Jurkat, Clone E6-1 (cell line): ENCODE results near the gene DCDC1.

ENCODE experiments used
- DNase-seq: peaks from one replicate; pipeline ENCODE4 v3.0.0-alpha.2; 2011; ENCODE audit warnings: low read depth, low spot score
- H3K4me3 ChIP-seq: 2 replicates; pipeline ENCODE4 v1.5.1; 2011; ENCODE audit warnings: mild to moderate bottlenecking, low read length, control low read depth, moderate library complexity

Gene DCDC1

DNA sequence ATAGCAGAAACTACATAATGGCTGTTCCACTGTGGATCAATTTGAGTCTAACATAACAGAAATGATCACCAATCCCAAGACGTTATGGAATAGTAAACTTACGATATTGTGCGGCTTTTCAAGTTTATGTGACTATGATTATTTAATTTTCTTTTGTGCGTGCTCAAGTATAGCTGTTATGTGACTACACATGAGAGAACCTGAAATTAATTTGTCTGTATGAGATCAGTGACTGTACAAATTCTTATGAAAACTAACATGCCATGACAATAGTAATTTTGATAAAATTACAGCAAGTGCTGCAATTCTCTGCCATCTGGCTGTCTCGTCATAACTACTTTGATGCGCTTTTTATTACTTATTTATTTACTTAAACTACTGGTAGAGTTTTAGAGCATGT lies 343.2 kb downstream of the DCDC1 start:
- H3K4me3 ChIP-seq, result no peak overlapping the region
- DNase-seq, result no peak

DNA sequence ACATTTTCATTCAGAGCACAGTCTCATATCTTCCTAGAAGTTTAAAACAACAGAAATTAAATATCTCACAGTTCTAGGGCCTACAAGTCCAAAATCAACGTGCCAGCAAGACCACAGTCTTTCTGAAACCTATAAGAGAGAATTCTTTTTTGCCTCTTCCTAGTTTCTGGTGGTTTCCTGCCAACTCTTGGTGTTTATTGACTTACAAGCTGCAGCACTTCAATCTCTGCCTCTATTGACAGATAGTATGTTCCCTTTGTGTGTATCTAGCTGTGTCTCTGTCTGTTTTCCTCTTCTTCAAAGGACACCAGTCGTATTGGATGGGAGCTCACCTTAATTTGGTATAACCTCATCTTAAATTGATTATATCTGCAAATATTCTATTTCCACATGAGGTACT lies 347.5 kb downstream of the DCDC1 start:
- H3K4me3 ChIP-seq, result no peak overlapping the region
- no peak for DNase-seq

DNA sequence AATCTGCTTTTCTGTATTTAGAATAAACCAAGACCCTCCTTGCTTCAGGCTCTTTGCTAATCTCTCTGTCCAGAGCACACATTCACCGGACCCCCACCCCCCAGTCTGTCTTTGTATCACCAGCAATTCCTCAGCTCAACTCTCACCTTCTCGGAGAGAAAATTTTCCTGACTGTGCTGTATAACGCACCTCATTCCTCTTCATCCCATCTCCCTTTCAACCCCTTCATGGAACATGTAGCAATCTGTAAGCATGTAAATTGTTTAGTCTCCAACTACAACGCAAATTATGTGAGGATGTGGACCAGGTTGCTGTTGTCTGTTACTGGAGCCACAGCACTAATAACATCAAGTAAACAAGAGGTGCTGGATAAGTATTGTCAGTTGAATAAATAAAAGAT lies 349.8 kb downstream of the DCDC1 start:
- no peak for DNase-seq
- no peak overlapping the region for H3K4me3 ChIP-seq

DNA sequence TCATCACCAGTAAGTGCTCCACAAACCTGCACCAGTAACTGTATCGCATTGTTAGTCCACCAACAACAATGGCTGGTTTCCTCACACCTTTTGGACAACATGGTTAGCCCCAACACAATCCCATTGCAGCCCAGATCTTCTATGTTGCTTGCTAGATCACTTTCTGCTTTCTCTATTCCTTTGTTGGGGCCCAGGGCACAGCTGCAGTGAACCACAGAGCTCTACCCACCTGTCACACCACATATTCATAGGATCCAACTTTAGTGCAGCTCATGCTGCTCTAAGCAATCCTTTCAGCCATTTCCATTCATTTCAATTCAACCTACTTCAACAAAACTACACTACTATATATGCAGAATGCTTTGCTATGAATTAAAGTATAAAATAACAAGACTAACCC lies 364.3 kb downstream of the DCDC1 start:
- DNase-seq, result no peak
- no peak overlapping the region for H3K4me3 ChIP-seq

DNA sequence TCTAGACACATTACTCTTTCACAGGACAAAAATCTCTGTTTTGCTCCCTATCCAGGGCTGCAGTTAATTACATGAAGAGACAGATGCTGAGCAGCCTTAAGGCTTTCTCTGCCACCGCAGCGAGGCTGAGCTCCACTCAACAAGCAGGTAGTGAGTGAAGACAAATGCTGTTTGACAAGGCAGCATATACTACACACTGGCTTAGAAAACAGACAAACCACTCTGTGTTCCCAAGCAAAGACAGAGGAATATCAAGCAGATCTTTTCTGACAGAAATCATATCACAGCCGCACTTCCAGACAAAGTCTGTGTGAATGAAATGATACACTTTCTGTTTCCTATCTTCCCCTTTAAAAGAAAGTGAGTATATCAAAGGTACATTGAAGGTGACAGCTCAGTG lies 368.1 kb downstream of the DCDC1 start:
- no peak for DNase-seq
- H3K4me3 ChIP-seq, result no peak overlapping the region

DNA sequence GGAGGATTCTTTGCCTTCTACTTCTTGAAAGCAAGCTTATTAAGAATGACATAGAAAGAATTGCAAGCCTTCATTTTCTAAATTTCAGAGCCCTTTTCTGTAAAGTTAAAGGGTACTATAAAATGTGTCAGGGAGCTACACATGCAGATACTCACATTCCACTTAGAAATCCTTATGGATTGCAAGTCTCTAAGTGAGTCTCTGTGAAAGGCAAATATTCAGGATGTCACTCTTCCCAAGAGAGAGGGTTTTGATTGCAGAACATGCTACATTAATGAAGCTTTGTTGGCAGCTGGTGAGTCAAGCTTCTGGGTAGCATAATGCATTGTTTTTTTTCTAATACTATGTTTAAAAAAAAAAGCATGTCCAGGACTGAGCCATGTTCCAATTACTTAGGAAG lies 369.2 kb downstream of the DCDC1 start:
- H3K4me3 ChIP-seq, result no peak overlapping the region
- no peak for DNase-seq

DNA sequence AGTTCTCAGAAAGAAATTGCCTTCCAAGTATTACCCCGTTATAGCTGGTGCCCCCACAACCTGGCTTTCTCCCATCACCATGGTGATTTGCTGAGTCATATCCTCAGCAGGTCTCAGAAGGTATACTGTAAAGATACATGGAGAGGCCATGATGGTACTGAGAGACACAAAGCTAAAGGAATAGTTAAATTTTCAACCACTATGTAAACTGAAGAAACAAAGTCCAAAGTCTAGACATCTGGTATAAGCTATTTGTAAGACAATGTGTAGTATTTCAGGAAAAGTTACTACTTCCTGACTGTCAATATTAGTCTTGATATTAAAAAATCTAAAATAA lies 377.1 kb downstream of the DCDC1 start:
- H3K4me3 ChIP-seq, result no peak overlapping the region
- peak; percentile 6 for DNase-seq

DNA sequence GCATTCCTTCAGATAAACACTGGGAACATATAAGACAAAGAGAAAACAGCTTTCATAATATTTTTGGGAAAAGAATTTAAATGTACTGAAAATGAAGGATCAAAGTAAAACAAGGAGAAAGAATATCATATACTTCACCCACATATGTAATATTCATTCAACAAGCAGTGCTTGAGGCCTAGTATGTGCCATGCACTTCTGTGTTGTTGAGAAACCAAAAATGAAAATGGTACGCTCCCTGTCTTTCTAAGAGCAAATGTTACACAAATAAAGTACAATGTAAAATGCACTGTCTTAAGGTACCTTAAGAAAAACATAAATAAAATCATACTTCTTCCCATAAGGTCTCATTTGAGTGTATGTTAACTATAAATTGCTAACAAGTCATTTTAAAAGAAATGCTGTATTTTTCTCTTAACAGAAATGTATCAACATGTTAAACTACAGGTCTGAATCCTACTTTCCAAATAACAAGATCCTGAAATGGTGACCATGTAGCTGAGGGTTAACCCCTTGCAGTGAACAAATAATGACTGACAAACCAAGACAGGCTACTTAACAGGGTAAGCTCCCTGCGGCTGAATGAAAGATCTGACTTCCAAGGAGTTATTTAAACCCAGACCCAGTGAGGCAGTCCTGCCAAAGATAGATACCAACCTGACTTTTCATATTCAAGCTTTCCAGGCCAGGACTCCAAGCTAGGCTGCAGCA lies 377.6 kb downstream of the DCDC1 start:
- H3K4me3 ChIP-seq, result no peak overlapping the region
- DNase-seq, result no peak

DNA sequence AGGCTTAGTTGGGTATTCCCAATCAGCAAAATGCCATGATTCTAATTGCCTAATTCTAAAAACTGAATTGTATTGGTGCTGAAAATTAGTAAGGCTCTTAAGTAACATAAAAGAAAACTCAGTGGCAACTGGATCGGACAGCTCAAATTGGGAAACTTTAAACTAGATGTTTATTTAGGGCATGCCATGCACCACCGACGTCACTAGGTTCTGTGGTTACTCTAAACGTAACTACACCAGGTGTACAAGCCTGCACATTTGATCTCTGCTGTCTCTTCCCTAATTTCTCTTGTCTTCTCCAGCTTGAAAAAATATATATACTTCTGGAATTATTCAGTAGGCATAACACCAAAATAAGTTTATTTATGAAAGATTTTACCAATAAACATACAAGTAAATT lies 378.2 kb downstream of the DCDC1 start:
- H3K4me3 ChIP-seq, result no peak overlapping the region
- no peak for DNase-seq

DNA sequence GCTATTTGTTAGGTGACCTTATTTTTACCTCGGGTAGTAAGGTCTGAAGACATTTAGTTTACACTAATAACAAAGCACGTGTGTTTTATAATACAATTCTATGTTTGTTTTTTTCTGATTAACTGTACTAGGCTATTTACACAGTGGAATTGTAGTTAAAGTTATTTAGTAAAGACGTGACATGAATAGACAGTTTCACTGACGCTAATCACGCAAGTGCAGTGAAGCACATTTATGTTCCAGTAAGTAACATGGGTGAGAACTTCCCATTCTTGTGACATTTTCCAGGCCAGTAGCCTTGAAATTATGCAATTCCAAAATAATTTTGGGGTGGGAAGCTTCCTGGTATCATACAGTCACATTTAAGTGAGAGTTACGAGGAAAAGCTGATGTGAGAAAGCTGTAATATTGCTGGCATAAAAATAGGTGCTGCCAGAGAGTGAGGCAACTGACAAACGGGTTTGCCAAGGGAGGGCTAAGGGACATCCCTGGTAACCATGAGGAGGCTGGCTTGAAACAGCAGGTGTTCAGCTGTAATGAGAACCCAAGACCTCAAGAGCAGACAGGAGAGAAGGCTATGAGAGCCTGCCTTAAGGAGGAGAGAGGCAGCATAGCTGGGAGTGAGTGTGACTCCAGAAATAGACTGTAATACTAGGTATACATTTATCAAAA lies 378.8 kb downstream of the DCDC1 start:
- no peak for DNase-seq
- no peak overlapping the region for H3K4me3 ChIP-seq

DNA sequence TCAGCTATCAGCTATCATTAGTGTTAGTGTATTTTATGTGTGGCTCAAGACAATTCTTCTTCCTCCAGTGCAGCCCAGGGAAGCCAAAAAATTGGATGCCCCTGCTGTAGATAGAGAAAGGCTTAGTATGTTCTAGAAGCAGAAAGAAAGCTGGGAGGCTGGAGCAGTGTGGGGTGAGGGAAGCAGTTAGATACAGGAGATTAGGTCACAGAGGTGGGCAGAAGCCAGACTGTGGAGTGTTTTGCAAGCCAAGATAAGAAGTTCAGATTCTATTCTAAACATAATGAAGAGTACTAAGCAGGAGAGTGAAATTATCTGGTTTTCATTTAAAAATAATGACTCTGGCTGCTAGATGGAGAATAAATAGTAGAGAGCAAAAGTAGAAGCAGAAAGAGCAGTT lies 381.7 kb downstream of the DCDC1 start:
- no peak overlapping the region for H3K4me3 ChIP-seq
- DNase-seq, result no peak

DNA sequence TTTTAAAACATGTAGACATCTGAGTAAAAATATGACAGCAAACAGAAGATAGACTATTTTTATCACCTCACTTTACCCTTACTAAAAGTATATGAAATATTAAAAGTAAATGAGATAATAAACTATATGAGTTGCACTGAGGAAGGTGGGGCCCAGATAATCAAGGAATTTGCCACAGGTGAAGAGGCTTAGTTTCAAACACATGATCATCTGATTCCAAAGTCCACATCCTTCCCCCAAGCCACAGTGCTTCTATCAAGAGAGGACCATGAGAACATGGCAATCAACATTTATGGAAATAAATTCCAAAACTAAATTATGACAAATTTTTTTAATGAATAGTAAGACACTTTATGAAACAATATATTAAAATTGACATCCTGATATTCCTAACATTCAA lies 384.0 kb downstream of the DCDC1 start:
- DNase-seq, result no peak

DNA sequence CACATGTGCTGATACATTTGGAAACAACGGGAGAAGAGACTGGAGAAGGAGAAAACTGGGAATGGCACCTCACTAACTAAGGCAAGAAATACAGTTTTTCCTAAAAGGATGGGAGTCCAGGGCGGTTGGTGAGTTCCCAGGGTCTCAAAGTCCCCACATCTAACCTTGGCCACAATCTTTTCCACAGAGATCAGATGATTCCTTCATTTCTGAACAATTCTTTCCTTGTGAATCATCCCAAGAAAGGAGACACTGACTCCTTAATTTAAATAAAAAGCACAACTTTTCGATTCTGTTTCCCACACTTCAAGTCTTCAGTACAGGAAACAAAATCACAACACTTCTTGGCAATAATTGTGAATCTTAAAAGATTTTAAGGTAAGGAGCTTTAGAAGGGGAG lies 384.7 kb downstream of the DCDC1 start:
- DNase-seq, result no peak
- no peak overlapping the region for H3K4me3 ChIP-seq

More for the DNA sequence above, 384.0 kb downstream of the DCDC1 start:
- H3K4me3 ChIP-seq, result no peak overlapping the region

DNA sequence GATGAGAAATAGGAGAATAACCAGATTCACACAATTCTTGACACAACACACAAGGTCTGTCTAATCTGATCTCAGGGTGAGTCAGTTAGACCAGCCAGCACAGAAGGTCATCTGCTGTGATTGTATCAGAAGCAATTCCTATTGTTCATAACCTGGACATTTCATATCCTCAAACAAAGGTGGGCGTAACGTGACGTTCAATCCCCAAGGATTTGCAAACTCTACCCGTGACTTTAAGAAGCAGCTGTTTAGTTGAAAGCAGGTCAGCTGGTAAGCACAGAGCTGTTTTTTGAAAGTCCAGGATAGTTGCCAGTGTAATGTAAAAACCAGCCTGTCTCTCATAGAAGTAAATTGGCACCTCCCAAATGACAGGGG lies 385.1 kb downstream of the DCDC1 start:
- no peak for DNase-seq
- H3K4me3 ChIP-seq, result no peak overlapping the region

DNA sequence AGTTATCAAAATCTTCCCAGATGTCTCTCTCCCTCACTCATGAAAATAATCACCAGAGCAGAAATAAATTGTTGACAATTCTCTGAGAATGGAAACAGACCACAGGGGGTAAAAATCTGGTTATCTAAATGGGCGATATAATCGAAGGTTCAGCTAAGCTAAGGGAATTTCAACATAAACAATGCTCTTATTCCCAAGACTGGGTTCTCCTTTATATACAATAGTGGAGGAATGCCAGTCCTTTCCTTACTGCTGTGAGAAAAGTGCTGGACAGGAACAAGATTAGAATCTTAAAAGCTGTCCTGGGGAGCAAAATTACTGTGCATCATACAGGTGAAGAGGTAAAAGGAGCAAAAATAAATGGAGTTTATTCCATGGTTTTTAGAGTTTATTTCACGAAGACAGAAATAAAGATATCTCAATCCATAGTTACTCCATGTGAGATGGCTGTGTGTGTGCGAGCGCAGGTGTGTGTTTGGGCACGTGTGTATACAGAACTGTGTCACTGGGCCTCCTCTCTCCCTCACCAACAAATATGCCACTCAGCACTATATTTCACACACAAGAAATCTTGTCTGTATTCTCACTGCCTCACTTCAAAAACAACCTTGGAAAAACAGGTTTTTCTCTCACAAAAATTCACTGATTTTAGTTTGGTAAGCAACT lies 385.6 kb downstream of the DCDC1 start:
- DNase-seq, result no peak
- H3K4me3 ChIP-seq, result no peak overlapping the region

DNA sequence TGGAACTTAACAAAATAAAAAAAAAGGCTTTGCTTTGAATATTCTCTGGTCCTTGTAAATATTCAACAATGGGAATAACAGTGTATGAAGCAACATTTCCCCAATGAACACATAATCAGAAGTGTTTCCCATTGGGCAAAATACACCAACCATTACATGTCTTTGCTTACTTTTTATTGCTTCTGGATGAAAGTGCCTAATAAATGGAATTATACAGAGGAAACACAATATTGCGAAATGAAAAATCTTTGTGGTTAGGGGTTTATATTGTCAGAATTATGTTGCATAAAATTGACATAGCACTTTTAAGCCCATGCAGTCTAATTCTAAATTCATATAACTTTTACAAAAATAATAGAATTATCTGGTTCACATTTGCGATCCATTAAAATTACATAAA lies 386.4 kb downstream of the DCDC1 start:
- H3K4me3 ChIP-seq, result no peak overlapping the region
- no peak for DNase-seq

DNA sequence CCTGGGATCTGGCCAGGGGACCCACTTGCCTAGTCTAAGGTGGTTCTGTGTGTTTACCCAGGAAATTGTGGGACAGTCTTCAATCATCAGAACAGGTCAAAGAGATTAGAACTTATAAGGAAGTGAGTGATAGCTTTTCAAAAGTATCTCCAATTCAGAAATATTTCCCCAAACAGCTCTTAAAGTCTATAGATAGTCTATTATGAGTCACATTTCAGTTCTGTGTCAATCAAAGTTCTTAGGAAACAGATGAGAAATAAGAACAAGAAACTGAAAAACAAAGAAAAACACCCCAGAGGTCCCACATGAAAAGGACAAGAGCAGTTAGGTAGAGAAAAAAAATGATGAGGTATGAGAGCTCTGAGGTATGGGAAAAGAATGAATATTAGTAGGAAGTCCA lies 402.0 kb downstream of the DCDC1 start:
- no peak overlapping the region for H3K4me3 ChIP-seq
- DNase-seq, result no peak

DNA sequence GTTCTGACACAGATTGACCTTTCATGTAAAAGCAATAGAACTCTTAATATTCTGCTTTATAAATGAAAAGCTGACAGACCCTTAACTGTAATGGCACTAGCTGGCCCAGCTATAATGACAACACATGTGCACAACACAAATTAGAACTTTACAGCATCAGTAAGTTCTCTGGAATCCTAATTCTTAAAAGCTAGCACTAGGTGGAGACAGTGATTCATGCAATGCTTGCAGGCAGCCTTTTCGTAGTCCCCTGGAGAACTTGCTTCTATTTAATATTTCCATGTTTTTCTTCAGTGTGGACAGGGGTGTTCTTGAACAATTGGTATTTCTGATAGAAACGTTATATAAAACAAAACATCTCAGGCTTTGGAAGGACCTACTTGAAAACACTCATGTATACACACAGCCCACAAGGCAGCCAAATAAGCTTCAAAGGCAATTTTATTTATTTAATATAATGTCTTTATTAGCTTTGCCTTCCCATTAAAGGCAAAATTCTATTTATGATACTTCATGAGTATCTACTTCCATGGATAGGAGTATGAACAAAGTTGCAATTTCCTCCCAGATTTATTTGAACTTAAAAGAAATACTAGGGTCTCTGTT lies 409.0 kb downstream of the DCDC1 start:
- DNase-seq, result peak; percentile 35
- no peak overlapping the region for H3K4me3 ChIP-seq

DNA sequence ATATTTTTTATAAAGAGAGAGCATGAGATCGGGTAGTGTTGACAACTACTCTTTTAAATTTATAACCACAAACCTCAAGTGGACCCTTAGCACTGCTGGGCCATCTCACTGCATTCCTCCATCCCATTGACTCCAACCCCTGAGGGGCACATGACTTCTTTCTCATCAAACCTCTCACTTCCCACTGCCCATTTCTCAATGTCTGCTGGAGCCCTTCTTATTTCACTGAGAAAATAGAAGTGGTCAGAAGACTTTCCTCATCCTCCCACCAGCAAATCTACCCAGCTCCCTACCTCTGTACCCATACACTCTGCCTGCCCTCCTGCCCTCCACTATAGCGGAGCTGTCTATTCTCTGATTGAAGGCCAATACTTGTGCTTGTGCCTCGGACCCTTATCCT lies 412.8 kb downstream of the DCDC1 start:
- no peak overlapping the region for H3K4me3 ChIP-seq
- no peak for DNase-seq

DNA sequence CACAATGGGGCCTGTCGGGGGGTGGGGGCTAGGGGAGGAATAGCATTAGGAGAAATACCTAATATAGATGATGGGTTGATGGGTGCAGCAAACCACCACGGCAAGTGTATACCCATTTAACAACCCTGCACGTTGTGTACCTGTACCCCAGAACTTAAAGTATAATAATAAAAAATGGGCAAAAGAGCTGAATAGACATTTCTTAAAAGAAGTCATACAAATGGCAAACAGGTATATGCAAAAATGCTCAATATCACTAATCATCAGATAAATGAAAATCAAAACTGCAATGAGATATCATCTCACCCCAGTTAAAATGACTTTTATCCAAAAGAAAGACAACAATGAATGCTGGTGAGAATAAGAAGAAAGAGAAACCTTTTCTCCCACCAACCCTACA lies 419.7 kb downstream of the DCDC1 start:
- DNase-seq, result no peak
- H3K4me3 ChIP-seq, result no peak overlapping the region
